A549 (cell line): Measurements from ENCODE around the gene INPP4B.

Experiments
- EP300 ChIP-seq, 2 experiments: fragments of >200 bp; sonication (Bioruptor Twin); formaldehyde crosslinking; IDR thresholded peaks; 2 replicates in 1 of 2; 3 replicates in 1 of 2; pipeline ENCODE4 v1.6.1; 2016 to 2017
- FOSL2 ChIP-seq, 2 experiments: fragments of 450-650 bp in 1 of 2; fragments of >200 bp in 1 of 2; sonication (Bioruptor Twin) in 1 of 2; formaldehyde crosslinking; IDR thresholded peaks; 2 replicates each; pipeline versions ENCODE4 v1.5.0 to v1.6.1; 2016 to 2020; ENCODE audit warnings: mild to moderate bottlenecking in 1 of 2, moderate library complexity in 1 of 2
- JUN ChIP-seq, 2 experiments: fragments of >200 bp; sonication (Bioruptor Twin); formaldehyde crosslinking; IDR thresholded peaks; 2 replicates in 1 of 2; 3 replicates in 1 of 2; pipeline ENCODE4 v1.6.1; 2016 to 2017
- MAFK ChIP-seq: fragments of 450-650 bp; IDR thresholded peaks from 2 replicates; pipeline ENCODE4 v1.6.1; 2014; ENCODE audit not compliant: partially characterized antibody
- POLR2A ChIP-seq: IDR thresholded peaks from 2 replicates; pipeline ENCODE4 v1.6.1; 2012; ENCODE audit warnings: mild to moderate bottlenecking, low read length
- RNF2 ChIP-seq: fragments of 200-600 bp; sonication (generic); IDR thresholded peaks from 2 replicates; pipeline ENCODE4 v1.6.1; 2016; ENCODE audit warnings: low read depth, mild to moderate bottlenecking, antibody characterized with exemption, moderate library complexity, borderline replicate concordance
- TP53 ChIP-seq: fragments of 250-450 bp; sonication (Bioruptor Pico); IDR thresholded peaks from 2 replicates; pipeline ENCODE4 v1.5.0; 2021; ENCODE audit warnings: mild to moderate bottlenecking, moderate library complexity
- TF ChIP-seq, protein P1 (sequence below): fragments of >200 bp; sonication (Bioruptor Twin); formaldehyde crosslinking; IDR thresholded peaks from 3 replicates; pipeline ENCODE4 v1.5.1; 2016

DNA sequence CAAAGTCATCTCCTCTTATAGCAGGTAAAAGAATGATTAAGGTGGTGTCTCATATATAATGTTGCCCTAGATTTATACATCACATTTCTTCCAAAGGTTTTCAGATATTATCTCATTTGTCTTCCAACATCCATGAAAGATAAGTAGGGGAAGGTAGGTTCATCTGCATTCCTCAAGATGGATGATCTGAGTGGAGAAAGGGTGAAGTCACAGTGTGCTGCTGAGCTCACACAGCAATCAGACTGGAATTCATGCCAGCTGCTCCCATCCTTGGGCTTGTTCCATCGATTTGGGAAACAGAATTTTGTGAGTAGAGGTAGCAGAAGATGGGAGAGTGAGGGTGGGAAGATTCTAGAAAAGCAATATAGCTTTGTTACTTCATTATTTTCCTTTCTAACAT lies 482.4 kb downstream of the INPP4B start:
- no peak for TF ChIP-seq FOSL2 (IDR thresholded peaks at IDR 0.05)
- TF ChIP-seq FOSL2 (CRISPR knock-in tag; IDR thresholded peaks at IDR 0.05) = no peak
- no peak for TF ChIP-seq MAFK
- TF ChIP-seq, protein P1, sequence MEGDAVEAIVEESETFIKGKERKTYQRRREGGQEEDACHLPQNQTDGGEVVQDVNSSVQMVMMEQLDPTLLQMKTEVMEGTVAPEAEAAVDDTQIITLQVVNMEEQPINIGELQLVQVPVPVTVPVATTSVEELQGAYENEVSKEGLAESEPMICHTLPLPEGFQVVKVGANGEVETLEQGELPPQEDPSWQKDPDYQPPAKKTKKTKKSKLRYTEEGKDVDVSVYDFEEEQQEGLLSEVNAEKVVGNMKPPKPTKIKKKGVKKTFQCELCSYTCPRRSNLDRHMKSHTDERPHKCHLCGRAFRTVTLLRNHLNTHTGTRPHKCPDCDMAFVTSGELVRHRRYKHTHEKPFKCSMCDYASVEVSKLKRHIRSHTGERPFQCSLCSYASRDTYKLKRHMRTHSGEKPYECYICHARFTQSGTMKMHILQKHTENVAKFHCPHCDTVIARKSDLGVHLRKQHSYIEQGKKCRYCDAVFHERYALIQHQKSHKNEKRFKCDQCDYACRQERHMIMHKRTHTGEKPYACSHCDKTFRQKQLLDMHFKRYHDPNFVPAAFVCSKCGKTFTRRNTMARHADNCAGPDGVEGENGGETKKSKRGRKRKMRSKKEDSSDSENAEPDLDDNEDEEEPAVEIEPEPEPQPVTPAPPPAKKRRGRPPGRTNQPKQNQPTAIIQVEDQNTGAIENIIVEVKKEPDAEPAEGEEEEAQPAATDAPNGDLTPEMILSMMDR = no peak
- no peak for TF ChIP-seq JUN (IDR thresholded peaks at IDR 0.05)
- TF ChIP-seq EP300 (IDR thresholded peaks at IDR 0.05) = no peak
- TF ChIP-seq RNF2 = no peak
- no peak for TF ChIP-seq POLR2A
- no peak for TF ChIP-seq TP53 (CRISPR knock-in tag)
